GM12892 (cell line): ENCODE results near the gene TUBA8.

Source experiments
- POLR2A ChIP-seq: IDR thresholded peaks from 2 replicates; pipeline ENCODE4 v1.6.1; 2011; ENCODE audit warnings: low read depth, low read length, control low read depth
- POLR2AphosphoS5 ChIP-seq: IDR thresholded peaks from 2 replicates; pipeline ENCODE4 v1.6.1; 2011; ENCODE audit warnings: low read depth, low read length, control low read depth
- TAF1 ChIP-seq: IDR thresholded peaks from 2 replicates; pipeline ENCODE4 v1.6.1; 2011; ENCODE audit warnings: low read depth, mild to moderate bottlenecking, control low read depth, low read length, borderline replicate concordance

DNA sequence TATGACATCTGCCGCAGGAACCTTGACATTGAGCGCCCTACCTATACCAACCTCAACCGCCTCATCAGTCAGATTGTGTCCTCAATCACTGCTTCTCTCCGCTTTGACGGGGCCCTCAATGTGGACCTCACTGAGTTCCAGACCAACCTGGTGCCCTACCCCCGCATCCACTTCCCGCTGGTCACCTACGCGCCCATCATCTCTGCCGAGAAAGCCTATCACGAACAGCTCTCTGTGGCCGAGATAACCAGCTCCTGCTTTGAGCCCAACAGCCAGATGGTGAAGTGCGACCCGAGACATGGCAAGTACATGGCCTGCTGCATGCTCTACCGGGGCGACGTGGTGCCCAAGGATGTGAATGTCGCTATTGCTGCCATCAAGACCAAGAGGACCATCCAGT lies 16.0 kb downstream of the TUBA8 start:
- TF ChIP-seq TAF1: no peak
- TF ChIP-seq POLR2AphosphoS5: no peak
- TF ChIP-seq POLR2A: no peak
